Endothelial cell of umbilical vein (primary cell): ENCODE data around the gene KPRP. TPM values are rescaled to one million over a fixed set of nuclear protein-coding genes. Genes with fewer than 3 reads are reported as not detected.

Source experiments
- BruUV-seq: library from RNA; stranded (reverse); fragments of 400-500 nt; replicated peaks from 2 replicates; lab custom pipeline; 2021; lab: Mats Ljungman, UMichigan
- CTCF ChIA-PET: fragments of 300-600, 350-600 bp; sonication (Branson Sonifier 250); formaldehyde crosslinking; loops from one replicate; lab custom pipeline; 2021; ENCODE audit warnings: antibody characterized with exemption, inconsistent platforms; lab: Charles Lee
- POLR2A ChIA-PET: fragments of 300-600, 350-600 bp; sonication (Branson Sonifier 250); formaldehyde crosslinking; loops from one replicate; lab custom pipeline; 2021; ENCODE audit warnings: antibody characterized with exemption, inconsistent platforms; lab: Charles Lee
- DNase-seq: peaks from one replicate; pipeline ENCODE4 v3.0.0-alpha.2; 2011; ENCODE audit warnings: low read depth, low spot score
- FAIRE-seq: peaks from 2 replicates; lab custom pipeline; 2011; peaks lifted over from hg19 to GRCh38; lab: Jason Lieb, UNC
- H2AFZ ChIP-seq: 2 replicates; pipeline ENCODE4 v1.6.0; 2012; ENCODE audit warnings: low read depth, low read length, control low read depth, inconsistent platforms
- H3K27ac ChIP-seq: 2 replicates; pipeline ENCODE4 v1.5.1; 2011; ENCODE audit warnings: low read depth, mild to moderate bottlenecking, control low read depth, low read length, moderate library complexity; ENCODE audit not compliant: insufficient read depth
- H3K27me3 ChIP-seq, 2 experiments: 2 replicates each; pipeline versions ENCODE4 v1.6.0 to v1.6.1; 2011; ENCODE audit warnings: low read length in 2 of 2, mixed read lengths in 1 of 2; ENCODE audit not compliant: control insufficient read depth in 2 of 2, insufficient read depth in 2 of 2
- H3K36me3 ChIP-seq, 2 experiments: 2 replicates in 1 of 2; 3 replicates in 1 of 2; pipeline ENCODE4 v1.5.1; 2011; ENCODE audit warnings: low read length in 2 of 2, mild to moderate bottlenecking in 1 of 2, moderate library complexity in 1 of 2; ENCODE audit not compliant: control insufficient read depth in 2 of 2, insufficient read depth in 2 of 2; ENCODE audit errors: extremely low read depth in 1 of 2
- H3K4me1 ChIP-seq: 3 replicates; pipeline ENCODE4 v1.5.1; 2011; ENCODE audit warnings: mild to moderate bottlenecking, low read length; ENCODE audit not compliant: control insufficient read depth, insufficient read depth; ENCODE audit errors: extremely low read depth
- H3K4me2 ChIP-seq: 2 replicates; pipeline ENCODE4 v1.6.1; 2011; ENCODE audit warnings: low read length, control low read depth, mixed read lengths; ENCODE audit not compliant: insufficient read depth
- H3K4me3 ChIP-seq, 3 experiments: fragments of 200-600 bp in 1 of 3; sonication (generic), shearing (Covaris generic) in 1 of 3; replicated peaks in 1 of 3; 2 replicates each; pipeline ENCODE4 v1.5.1; 2011 to 2016; ENCODE audit warnings: control low read depth in 3 of 3, low read length in 3 of 3, mild to moderate bottlenecking in 2 of 3, inconsistent platforms in 1 of 3, low read depth in 1 of 3, moderate library complexity in 1 of 3; ENCODE audit not compliant: insufficient read depth in 1 of 3
- H3K79me2 ChIP-seq: 2 replicates; pipeline ENCODE4 v1.6.0; 2012; ENCODE audit warnings: low read length, inconsistent platforms; ENCODE audit not compliant: control insufficient read depth, insufficient read depth
- H3K9ac ChIP-seq: replicated peaks from 2 replicates; pipeline ENCODE3; 2011; ENCODE audit warnings: low read length, control low read depth; ENCODE audit not compliant: insufficient read depth; ENCODE audit errors: extremely low read depth
- H3K9me1 ChIP-seq: replicated peaks from 3 replicates; pipeline ENCODE4 v1.6.0; 2011; ENCODE audit warnings: mild to moderate bottlenecking, low read length; ENCODE audit not compliant: control insufficient read depth, insufficient read depth; ENCODE audit errors: extremely low read depth
- H3K9me3 ChIP-seq: replicated peaks from 2 replicates; pipeline ENCODE4 v1.5.1; 2012; ENCODE audit warnings: low read length, inconsistent platforms; ENCODE audit not compliant: control insufficient read depth, insufficient read depth
- H4K20me1 ChIP-seq: replicated peaks from 2 replicates; pipeline ENCODE3; 2011; ENCODE audit warnings: mild to moderate bottlenecking, low read length; ENCODE audit not compliant: control insufficient read depth, insufficient read depth; ENCODE audit errors: extremely low read depth
- CTCF ChIP-seq, 2 donors: IDR thresholded peaks; 1 replicate in 1 of 2; 2 replicates in 1 of 2; pipeline ENCODE4 v1.5.1; 2011; ENCODE audit warnings: low read length in 2 of 2, mild to moderate bottlenecking in 2 of 2, moderate library complexity in 2 of 2, control low read depth in 1 of 2, inconsistent platforms in 1 of 2, low read depth in 1 of 2; ENCODE audit not compliant: insufficient read depth in 1 of 2; ENCODE audit errors: extremely low read depth in 1 of 2
- EZH2 ChIP-seq: IDR thresholded peaks from 2 replicates; pipeline ENCODE4 v1.6.1; 2012; ENCODE audit warnings: borderline replicate concordance, low read depth, mild to moderate bottlenecking, moderate library complexity, low read length, inconsistent platforms; ENCODE audit not compliant: severe bottlenecking
- FOS ChIP-seq: IDR thresholded peaks from 2 replicates; pipeline ENCODE4 v1.6.1; 2011; ENCODE audit warnings: mild to moderate bottlenecking, low read length, moderate library complexity, borderline replicate concordance; ENCODE audit not compliant: insufficient read depth
- JUN ChIP-seq: IDR thresholded peaks from 2 replicates; pipeline ENCODE4 v1.6.1; 2011; ENCODE audit warnings: borderline replicate concordance, low read depth; ENCODE audit not compliant: insufficient read length, insufficient read depth
- MAX ChIP-seq: IDR thresholded peaks from 2 replicates; pipeline ENCODE4 v1.6.1; 2011; ENCODE audit not compliant: insufficient read depth, insufficient read length
- MYC ChIP-seq: IDR thresholded peaks from one replicate; pipeline ENCODE4 v1.6.1; 2011; ENCODE audit warnings: mild to moderate bottlenecking, low read depth, low read length
- POLR2A ChIP-seq: IDR thresholded peaks from 2 replicates; pipeline ENCODE4 v1.6.1; 2012; ENCODE audit warnings: low read depth, mild to moderate bottlenecking, control low read depth, low read length
- POLR2AphosphoS5 ChIP-seq: IDR thresholded peaks from 2 replicates; pipeline ENCODE4 v1.6.1; 2012; ENCODE audit warnings: low read depth, mild to moderate bottlenecking, control low read depth, low read length, moderate library complexity; ENCODE audit not compliant: insufficient read depth
- dilution Hi-C: fragments of 300-500 bp; cut with MboI; formaldehyde crosslinking; loops from one replicate; pipeline ENCODE4 v1.15.0; 2019; ENCODE audit warnings: low sequenced_read_pairs; ENCODE audit not compliant: extremely low pct_ligation_motif_present
- intact Hi-C: fragments of 100-400 bp; cut with micrococcal nuclease; formaldehyde crosslinking; loops from one replicate; pipeline ENCODE4 v1.10.0; 2022
- polyA plus RNA-seq, 4 experiments: library from polyadenylated mRNA; depleted of rRNA in 3 of 4; stranded (reverse) in 3 of 4; unstranded in 1 of 4; fragments of >200 nt; gene quantifications; 2 replicates each; pipeline versions ENCODE4 v1.2.1 to v1.2.3, GENCODE V29; 2011 to 2012; ENCODE audit warnings: missing spikeins in 1 of 4
- total RNA-seq: library from RNA; stranded (reverse); gene quantifications from 2 replicates; pipeline ENCODE4 v1.2.3, GENCODE V29; 2021

Gene KPRP
- total and polyA plus RNA-seq, 2 donors (not counting 3 experiments of a cell fraction or from before 2014, with no cell fraction given) = not detected

- dilution Hi-C loops = no loop called here
- no peaks in the 10 kb centered on the region for H3K27me3 ChIP-seq
- no peak for FAIRE-seq
- no peak within 1 kb of the TSS for H3K27ac ChIP-seq
- no peaks in the 10 kb centered on the region for H3K9me3 ChIP-seq
- no peaks in the 10 kb centered on the region for H4K20me1 ChIP-seq
- no peaks in the 10 kb centered on the region for H3K4me1 ChIP-seq
- ChIA-PET POLR2A (no interaction called here), CTCF (no interaction called here)
- H3K79me2 ChIP-seq = no peaks in the 10 kb centered on the region
- H2AFZ ChIP-seq = no peak within 1 kb of the TSS
- DNase-seq = no peak
- intact Hi-C loops = no loop called here
- no peak for TF ChIP-seq FOS
- TF ChIP-seq MAX = no peak
- no peak within 1 kb of the TSS for H3K9ac ChIP-seq
- no TSS peak for BruUV-seq
- H3K9me1 ChIP-seq = no peaks in the 10 kb centered on the region
- H3K4me2 ChIP-seq = no peak within 1 kb of the TSS
- no peak within 1 kb of the TSS for H3K4me3 ChIP-seq
- H3K36me3 ChIP-seq = no peaks in the 10 kb centered on the region
These were observed 38.6 kb downstream of the KPRP start, which contains the start of gene LCE1D for GRCh38 chr1:152796421-152796820. Gene LCE1D (plus strand): TSS chr1:152796721. CDS start chr1:152797795, 1,074 bp downstream.

GRCh38 chr1:152801333-152801732, 43.5 kb downstream of the KPRP start:
- intact Hi-C loops (no loop called here), dilution Hi-C loops (no loop called here)
- Histone ChIP-seq H3K36me3 (no peaks in the 10 kb centered on the region), H3K4me1 (no peaks in the 10 kb centered on the region), H3K9ac (no peak overlapping the region), H3K9me3 (no peaks in the 10 kb centered on the region), H3K27ac (no peak overlapping the region), H3K79me2 (no peaks in the 10 kb centered on the region), H2AFZ (no peak overlapping the region), H3K27me3 (no peaks in the 10 kb centered on the region), H3K4me3 (no peak overlapping the region), H3K9me1 (no peaks in the 10 kb centered on the region), H3K4me2 (no peak overlapping the region), H4K20me1 (no peaks in the 10 kb centered on the region)
- ChIA-PET POLR2A (no interaction called here), CTCF (no interaction called here)
- TF ChIP-seq CTCF (IDR thresholded peaks at IDR 0.05; ENCODE audit: extremely low read depth in 1 of 2, insufficient read depth in 1 of 2, low read depth in 1 of 2, low read length in 2 of 2) (no peak), POLR2A (no peak), POLR2AphosphoS5 (no peak), MYC (no peak), EZH2 (no peak), JUN (no peak)
- no peak for FAIRE-seq
- DNase-seq = no peak
- no TSS peak for BruUV-seq
